Measurements from ENCODE around the gene AOC3. TPM values are rescaled to one million over a fixed set of nuclear protein-coding genes. Genes with fewer than 3 reads are reported as not detected.
"Not testable (repeated sequence)": the region's sequence is repeated elsewhere in the genome, so short reads cannot be mapped to it uniquely, and the experiment has no call there.

AOC3 gene
- total RNA-seq, 1 donor from 2014 or later = 160 TPM

DNA sequence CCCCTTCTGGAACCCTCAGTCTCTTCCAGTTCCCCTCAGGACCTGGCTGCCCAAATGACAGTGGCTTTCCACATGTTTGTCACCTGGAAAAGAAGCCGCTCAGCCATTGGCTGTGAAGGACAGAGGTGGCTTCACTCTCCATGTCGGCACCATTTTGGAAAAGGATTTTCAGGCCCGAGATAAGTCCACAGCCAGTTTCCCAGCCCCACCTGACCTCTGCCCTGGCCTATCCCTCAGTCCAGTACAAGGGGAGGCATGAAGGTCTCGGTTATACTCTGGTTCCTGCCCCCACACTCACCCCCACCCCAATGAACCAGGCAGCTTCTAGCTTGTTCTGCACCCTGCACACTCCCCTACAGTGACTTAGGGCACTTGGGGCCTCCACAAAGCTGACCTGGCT, 15.2 kb downstream of the AOC3 start:
- H3K36me3 ChIP-seq = no peaks in the 10 kb centered on the region
- ATAC-seq (no peak), DNase-seq (no peak)
- TF ChIP-seq, protein P1, sequence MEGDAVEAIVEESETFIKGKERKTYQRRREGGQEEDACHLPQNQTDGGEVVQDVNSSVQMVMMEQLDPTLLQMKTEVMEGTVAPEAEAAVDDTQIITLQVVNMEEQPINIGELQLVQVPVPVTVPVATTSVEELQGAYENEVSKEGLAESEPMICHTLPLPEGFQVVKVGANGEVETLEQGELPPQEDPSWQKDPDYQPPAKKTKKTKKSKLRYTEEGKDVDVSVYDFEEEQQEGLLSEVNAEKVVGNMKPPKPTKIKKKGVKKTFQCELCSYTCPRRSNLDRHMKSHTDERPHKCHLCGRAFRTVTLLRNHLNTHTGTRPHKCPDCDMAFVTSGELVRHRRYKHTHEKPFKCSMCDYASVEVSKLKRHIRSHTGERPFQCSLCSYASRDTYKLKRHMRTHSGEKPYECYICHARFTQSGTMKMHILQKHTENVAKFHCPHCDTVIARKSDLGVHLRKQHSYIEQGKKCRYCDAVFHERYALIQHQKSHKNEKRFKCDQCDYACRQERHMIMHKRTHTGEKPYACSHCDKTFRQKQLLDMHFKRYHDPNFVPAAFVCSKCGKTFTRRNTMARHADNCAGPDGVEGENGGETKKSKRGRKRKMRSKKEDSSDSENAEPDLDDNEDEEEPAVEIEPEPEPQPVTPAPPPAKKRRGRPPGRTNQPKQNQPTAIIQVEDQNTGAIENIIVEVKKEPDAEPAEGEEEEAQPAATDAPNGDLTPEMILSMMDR (IDR thresholded peaks at IDR 0.05) = no peak
- H3K9me3 ChIP-seq = no peaks in the 10 kb centered on the region
- H3K4me3 ChIP-seq = no peak overlapping the region
- H3K27me3 ChIP-seq (ENCODE audit: low read depth) = no peaks in the 10 kb centered on the region
- H3K27ac ChIP-seq = no peak overlapping the region
- intact Hi-C loops (cut with DNase I) = no loop called here
- H3K4me1 ChIP-seq = peaks cover 14% of the 10 kb centered on the region

DNA sequence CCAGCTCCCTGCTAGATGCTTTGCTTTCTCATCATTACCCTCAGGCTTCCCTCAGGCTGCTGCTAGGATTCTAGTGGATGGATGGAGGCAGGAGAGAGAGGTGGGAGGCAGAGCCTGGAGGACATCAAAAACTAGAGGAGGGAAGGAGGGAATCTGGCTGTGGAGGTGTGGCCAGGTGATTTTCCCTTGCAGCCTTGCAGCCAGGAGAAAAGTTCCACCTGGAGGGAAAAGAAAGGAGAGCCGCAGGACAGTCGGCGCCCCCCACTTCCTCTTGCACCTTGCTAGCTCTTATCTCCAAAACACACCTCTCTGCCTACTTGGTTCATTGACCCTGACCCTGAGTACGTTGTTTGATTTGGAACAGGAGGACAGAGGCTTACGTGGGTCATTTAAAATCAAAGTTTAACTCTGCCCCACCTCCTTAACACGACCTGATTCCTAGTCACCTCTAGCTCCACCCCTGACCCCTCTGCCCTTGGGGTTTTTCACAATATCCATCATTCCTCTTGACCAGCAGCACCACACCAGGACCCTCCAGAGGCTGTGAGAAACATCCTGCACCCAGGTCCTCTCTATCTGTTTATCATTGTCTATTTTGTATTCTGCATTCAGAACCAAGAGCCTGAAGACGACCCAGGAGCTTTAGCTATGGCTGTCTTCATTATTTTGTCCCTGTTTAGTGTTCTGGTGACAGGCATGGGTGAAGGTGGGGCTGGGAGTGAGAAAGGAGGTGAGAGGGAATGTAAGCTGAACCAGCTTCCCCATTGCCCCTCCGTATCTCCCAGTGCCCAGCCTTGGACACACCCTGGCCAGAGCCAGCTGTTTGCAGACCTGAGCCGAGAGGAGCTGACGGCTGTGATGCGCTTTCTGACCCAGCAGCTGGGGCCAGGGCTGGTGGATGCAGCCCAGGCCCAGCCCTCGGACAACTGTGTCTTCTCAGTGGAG, 15.9 kb downstream of the AOC3 start:
- DNase-seq (no peak), ATAC-seq (no peak)
- no peak overlapping the region for H3K4me3 ChIP-seq
- H3K9me3 ChIP-seq = no peaks in the 10 kb centered on the region
- TF ChIP-seq, protein P1 (IDR thresholded peaks at IDR 0.05) = no peak
- H3K36me3 ChIP-seq = no peaks in the 10 kb centered on the region
- no peaks in the 10 kb centered on the region for H3K27me3 ChIP-seq (ENCODE audit: low read depth)
- peaks cover 14% of the 10 kb centered on the region for H3K4me1 ChIP-seq
- intact Hi-C loops (cut with DNase I) = no loop called here
- H3K27ac ChIP-seq = no peak overlapping the region

DNA sequence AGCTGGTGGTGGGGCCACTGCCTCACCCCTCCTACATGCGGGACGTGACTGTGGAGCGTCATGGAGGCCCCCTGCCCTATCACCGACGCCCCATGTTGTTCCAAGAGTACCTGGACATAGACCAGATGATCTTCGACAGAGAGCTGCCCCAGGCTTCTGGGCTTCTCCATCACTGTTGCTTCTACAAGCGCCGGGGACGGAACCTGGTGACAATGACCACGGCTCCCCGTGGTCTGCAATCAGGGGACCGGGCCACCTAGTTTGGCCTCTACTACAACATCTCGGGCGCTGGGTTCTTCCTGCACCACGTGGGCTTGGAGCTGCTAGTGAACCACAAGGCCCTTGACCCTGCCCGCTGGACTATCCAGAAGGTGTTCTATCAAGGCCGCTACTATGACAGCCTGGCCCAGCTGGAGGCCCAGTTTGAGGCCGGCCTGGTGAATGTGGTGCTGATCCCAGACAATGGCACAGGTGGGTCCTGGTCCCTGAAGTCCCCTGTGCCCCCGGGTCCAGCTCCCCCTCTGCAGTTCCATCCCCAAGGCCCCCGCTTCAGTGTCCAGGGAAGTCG, 16.8 kb downstream of the AOC3 start:
- DNase-seq; H3K27me3 ChIP-seq (ENCODE audit: low read depth); intact Hi-C loops (cut with DNase I); H3K4me3 ChIP-seq; H3K27ac ChIP-seq; H3K36me3 ChIP-seq; ATAC-seq; H3K9me3 ChIP-seq: not testable (repeated sequence)
- peaks cover 14% of the 10 kb centered on the region for H3K4me1 ChIP-seq

DNA sequence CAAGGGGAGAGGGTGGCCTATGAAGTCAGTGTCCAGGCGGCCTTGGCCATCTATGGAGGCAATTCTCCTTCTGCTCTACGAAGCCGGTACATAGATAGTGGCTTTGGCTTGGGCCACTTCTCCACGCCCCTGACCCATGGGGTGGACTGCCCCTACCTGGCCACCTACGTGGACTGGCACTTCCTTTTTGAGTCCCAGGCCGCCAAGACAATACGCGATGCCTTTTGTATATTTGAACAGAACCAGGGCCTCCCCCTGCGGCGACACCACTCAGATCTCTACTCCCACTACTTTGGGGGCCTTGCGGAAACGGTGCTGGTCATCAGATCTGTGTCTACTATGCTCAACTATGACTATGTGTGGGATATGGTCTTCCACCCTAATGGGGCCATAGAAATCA, 17.3 kb downstream of the AOC3 start:
- intact Hi-C loops (cut with DNase I) = no loop called here
- TF ChIP-seq, protein P1 (IDR thresholded peaks at IDR 0.05) = no peak
- no peak for ATAC-seq
- DNase-seq = no peak
- H3K9me3 ChIP-seq = no peaks in the 10 kb centered on the region
- H3K36me3 ChIP-seq = no peaks in the 10 kb centered on the region
- H3K27me3 ChIP-seq (ENCODE audit: low read depth) = no peaks in the 10 kb centered on the region
- no peak overlapping the region for H3K4me3 ChIP-seq
- peaks cover 14% of the 10 kb centered on the region for H3K4me1 ChIP-seq
- H3K27ac ChIP-seq = no peak overlapping the region

DNA sequence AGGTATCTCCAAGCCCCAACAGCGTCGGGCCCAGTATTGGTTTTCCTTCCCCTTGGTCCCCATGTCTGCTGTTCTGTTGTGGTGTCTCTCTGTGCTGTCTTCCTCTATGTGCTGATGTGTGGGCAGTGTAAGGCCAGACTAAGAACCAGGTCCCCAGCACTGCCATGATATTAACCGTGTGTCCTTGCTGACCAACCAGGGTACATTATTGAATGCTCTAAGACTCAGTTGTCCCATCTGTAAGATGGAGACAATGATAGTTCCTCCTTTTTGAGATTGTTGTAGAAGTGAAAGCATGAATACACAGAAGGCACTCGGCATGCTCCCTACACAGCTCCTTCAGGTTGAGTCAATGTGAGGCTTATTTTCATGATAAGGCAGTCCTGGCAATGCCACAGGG, 20.6 kb downstream of the AOC3 start:
- H3K36me3 ChIP-seq = no peaks in the 10 kb centered on the region
- no peaks in the 10 kb centered on the region for H3K4me1 ChIP-seq
- no peak for DNase-seq
- no peak overlapping the region for H3K4me3 ChIP-seq
- no peaks in the 10 kb centered on the region for H3K9me3 ChIP-seq
- no peaks in the 10 kb centered on the region for H3K27me3 ChIP-seq (ENCODE audit: low read depth)
- ATAC-seq = no peak
- TF ChIP-seq, protein P1 (IDR thresholded peaks at IDR 0.05) = no peak
- no peak overlapping the region for H3K27ac ChIP-seq
- intact Hi-C loops (cut with DNase I) = no loop called here

Data from lower lobe of right lung (tissue), 2 donors.